ENCODE data around the gene PSMB7. TPM values are rescaled to one million over a fixed set of nuclear protein-coding genes. Genes with fewer than 3 reads are reported as not detected.

Gene PSMB7
- total and polyA plus RNA-seq, 2 donors from 2014 or later = 105 to 250 TPM

DNA sequence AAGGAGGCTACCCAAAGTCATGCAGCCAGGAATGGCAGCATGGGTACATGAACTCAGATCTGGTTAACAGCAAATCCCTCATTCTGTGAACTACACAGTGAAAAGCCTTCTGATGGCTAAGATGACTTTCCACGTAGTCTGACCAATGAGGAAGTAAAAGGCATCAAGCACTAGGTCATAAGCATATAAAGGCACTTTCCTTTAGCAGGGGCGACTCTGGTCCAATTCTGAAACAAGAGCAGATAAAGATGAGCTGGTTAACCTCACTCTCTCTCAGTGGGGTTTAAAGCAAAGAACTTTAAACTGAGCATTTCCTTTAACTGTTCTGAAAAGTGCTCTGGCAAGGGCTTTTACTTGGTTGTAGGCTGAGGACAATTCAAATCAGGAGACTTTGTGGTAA, 21.1 kb downstream of the PSMB7 start:
- intact Hi-C loops (cut with DNase I) = no loop called here
- no peaks in the 10 kb centered on the region for H3K36me3 ChIP-seq (ENCODE audit: control insufficient read depth in 2 of 3, insufficient read depth in 3 of 3, low read length in 3 of 3)

DNA sequence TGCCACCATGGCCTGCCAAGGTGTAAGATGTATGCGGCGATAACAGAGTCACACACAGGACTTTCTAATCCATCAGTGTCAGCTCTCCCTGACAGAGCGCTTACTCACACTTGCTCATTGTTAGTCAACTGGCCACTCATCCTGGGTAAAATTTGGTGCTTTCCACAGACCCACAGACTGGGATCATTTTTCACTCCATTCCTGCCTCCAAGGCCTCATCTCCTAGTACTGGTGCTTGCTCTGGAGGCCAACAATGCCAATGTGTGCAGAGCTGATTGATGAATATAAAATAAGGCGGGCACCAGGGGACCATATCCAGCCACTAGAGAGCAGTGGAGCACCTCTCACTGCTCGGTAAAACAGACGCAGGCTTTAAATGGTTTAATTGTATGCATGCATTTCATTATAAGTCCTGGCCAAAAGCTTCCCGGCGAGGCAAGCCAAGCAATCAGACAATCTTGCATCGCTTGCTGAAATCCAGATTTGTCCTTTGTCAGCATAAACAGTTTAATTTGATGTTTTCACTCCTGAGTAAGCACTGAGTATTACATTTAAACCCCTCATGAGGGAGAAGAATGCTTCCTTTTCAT, 22.3 kb downstream of the PSMB7 start:
- TF ChIP-seq, protein P1, sequence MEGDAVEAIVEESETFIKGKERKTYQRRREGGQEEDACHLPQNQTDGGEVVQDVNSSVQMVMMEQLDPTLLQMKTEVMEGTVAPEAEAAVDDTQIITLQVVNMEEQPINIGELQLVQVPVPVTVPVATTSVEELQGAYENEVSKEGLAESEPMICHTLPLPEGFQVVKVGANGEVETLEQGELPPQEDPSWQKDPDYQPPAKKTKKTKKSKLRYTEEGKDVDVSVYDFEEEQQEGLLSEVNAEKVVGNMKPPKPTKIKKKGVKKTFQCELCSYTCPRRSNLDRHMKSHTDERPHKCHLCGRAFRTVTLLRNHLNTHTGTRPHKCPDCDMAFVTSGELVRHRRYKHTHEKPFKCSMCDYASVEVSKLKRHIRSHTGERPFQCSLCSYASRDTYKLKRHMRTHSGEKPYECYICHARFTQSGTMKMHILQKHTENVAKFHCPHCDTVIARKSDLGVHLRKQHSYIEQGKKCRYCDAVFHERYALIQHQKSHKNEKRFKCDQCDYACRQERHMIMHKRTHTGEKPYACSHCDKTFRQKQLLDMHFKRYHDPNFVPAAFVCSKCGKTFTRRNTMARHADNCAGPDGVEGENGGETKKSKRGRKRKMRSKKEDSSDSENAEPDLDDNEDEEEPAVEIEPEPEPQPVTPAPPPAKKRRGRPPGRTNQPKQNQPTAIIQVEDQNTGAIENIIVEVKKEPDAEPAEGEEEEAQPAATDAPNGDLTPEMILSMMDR (IDR thresholded peaks at IDR 0.05; ENCODE audit: borderline replicate concordance, extremely low read depth, insufficient read depth) = no peak
- Histone ChIP-seq H3K9ac (ENCODE audit: low read length in 3 of 3) (no peak overlapping the region), H3K27ac (ENCODE audit: low read depth in 2 of 2, low read length in 2 of 2) (no peak overlapping the region), H3K4me3 (ENCODE audit: low read length in 3 of 3) (no peak overlapping the region), H3K4me1 (ENCODE audit: control insufficient read depth in 2 of 3, insufficient read depth in 2 of 3, low read depth in 1 of 3, low read length in 3 of 3) (peaks cover 0 to 26% (median 24%) of the 10 kb centered on the region in 3 donors), H3K27me3 (ENCODE audit: control insufficient read depth, insufficient read depth, low read length) (no peaks in the 10 kb centered on the region), H3K9me3 (ENCODE audit: control insufficient read depth in 2 of 3, insufficient read depth in 1 of 3, low read length in 3 of 3) (no peaks in the 10 kb centered on the region), H3K36me3 (ENCODE audit: control insufficient read depth in 2 of 3, insufficient read depth in 3 of 3, low read length in 3 of 3) (no peaks in the 10 kb centered on the region)
- intact Hi-C loops (cut with DNase I) = no loop called here
- FAIRE-seq (no peak), DNase-seq (no peak)

More for the DNA sequence above, 21.1 kb downstream of the PSMB7 start:
- FAIRE-seq (no peak), DNase-seq (no peak)
- H3K9me3 ChIP-seq (ENCODE audit: control insufficient read depth in 2 of 3, insufficient read depth in 1 of 3, low read length in 3 of 3) = no peaks in the 10 kb centered on the region
- peaks cover 0 to 15% (median 14%) of the 10 kb centered on the region in 3 donors for H3K4me1 ChIP-seq (ENCODE audit: control insufficient read depth in 2 of 3, insufficient read depth in 2 of 3, low read depth in 1 of 3, low read length in 3 of 3)
- TF ChIP-seq, protein P1 (IDR thresholded peaks at IDR 0.05; ENCODE audit: borderline replicate concordance, extremely low read depth, insufficient read depth) = no peak
- no peaks in the 10 kb centered on the region for H3K27me3 ChIP-seq (ENCODE audit: control insufficient read depth, insufficient read depth, low read length)
- no peak overlapping the region for H3K4me3 ChIP-seq (ENCODE audit: low read length in 3 of 3)
- H3K27ac ChIP-seq (ENCODE audit: low read depth in 2 of 2, low read length in 2 of 2) = no peak overlapping the region
- H3K9ac ChIP-seq (ENCODE audit: low read length in 3 of 3) = no peak overlapping the region

GRCh38 chr9:124392254-124392870, 22.9 kb downstream of the PSMB7 start:
- Histone ChIP-seq H3K27ac (ENCODE audit: low read depth in 2 of 2, low read length in 2 of 2) (no peak overlapping the region), H3K4me3 (ENCODE audit: low read length in 3 of 3) (no peak overlapping the region), H3K9ac (ENCODE audit: low read length in 3 of 3) (no peak overlapping the region), H3K4me1 (ENCODE audit: control insufficient read depth in 2 of 3, insufficient read depth in 2 of 3, low read depth in 1 of 3, low read length in 3 of 3) (peaks cover 0 to 29% (median 24%) of the 10 kb centered on the region in 3 donors), H3K36me3 (ENCODE audit: control insufficient read depth in 2 of 3, insufficient read depth in 3 of 3, low read length in 3 of 3) (no peaks in the 10 kb centered on the region), H3K9me3 (ENCODE audit: control insufficient read depth in 2 of 3, insufficient read depth in 1 of 3, low read length in 3 of 3) (no peaks in the 10 kb centered on the region), H3K27me3 (ENCODE audit: control insufficient read depth, insufficient read depth, low read length) (no peaks in the 10 kb centered on the region)
- intact Hi-C loops (cut with DNase I) = no loop called here
- TF ChIP-seq, protein P1 (IDR thresholded peaks at IDR 0.05; ENCODE audit: borderline replicate concordance, extremely low read depth, insufficient read depth) = no peak
- DNase-seq (peak in 1 of 5 donors; percentile 51), FAIRE-seq (no peak)

Data from kidney (tissue), 14 donors.